ENCODE results near the gene ELOVL3. TPM values are rescaled to one million over a fixed set of nuclear protein-coding genes. Genes with fewer than 3 reads are reported as not detected.

The ELOVL3 gene
- total and polyA plus RNA-seq, 2 donors (not counting 3 experiments of a cell fraction or from before 2014, with no cell fraction given): not detected

DNA sequence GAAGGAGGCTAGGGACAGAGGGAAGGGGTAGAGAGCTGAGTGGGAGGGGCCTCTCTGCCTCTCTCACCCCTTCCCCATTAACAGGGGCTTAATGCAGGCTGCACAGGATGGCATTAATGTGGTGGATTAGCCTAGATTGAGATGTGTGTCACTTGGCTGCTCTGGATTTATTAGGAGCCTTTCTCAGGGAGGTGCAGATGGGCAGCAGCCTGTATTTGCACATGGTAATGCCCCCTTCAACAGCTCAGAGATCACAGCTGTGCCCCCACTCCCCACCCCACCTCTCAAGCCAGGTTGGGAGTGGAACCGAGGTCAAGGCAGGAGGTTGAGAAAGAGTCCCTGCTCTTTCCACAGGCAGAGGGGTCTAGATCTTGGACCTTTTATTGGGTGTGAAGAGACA, 7.9 kb downstream of the ELOVL3 start:
- Histone ChIP-seq H3K9me1 (replicated peaks; ENCODE audit: control insufficient read depth, extremely low read depth, insufficient read depth, low read length) (no peaks in the 10 kb centered on the region), H3K4me2 (ENCODE audit: insufficient read depth, low read length) (no peak overlapping the region), H3K4me3 (replicated peaks in 1 of 3; ENCODE audit: insufficient read depth in 1 of 3, low read depth in 1 of 3, low read length in 3 of 3) (no peak overlapping the region), H2AFZ (ENCODE audit: low read depth, low read length) (no peak overlapping the region), H3K27ac (ENCODE audit: insufficient read depth, low read depth, low read length) (no peak overlapping the region), H3K36me3 (ENCODE audit: control insufficient read depth in 2 of 2, extremely low read depth in 1 of 2, insufficient read depth in 2 of 2, low read length in 2 of 2) (no peaks in the 10 kb centered on the region), H3K9me3 (replicated peaks; ENCODE audit: control insufficient read depth, insufficient read depth, low read length) (no peaks in the 10 kb centered on the region), H3K4me1 (ENCODE audit: control insufficient read depth, extremely low read depth, insufficient read depth, low read length) (peaks cover 2% of the 10 kb centered on the region), H4K20me1 (replicated peaks; ENCODE audit: control insufficient read depth, extremely low read depth, insufficient read depth, low read length) (no peaks in the 10 kb centered on the region), H3K27me3 (ENCODE audit: control insufficient read depth in 2 of 2, insufficient read depth in 2 of 2, low read length in 2 of 2) (peaks cover 43 to 50% of the 10 kb centered on the region in 2 experiments), H3K9ac (replicated peaks; ENCODE audit: extremely low read depth, insufficient read depth, low read length) (no peak overlapping the region), H3K79me2 (ENCODE audit: control insufficient read depth, insufficient read depth, low read length) (no peaks in the 10 kb centered on the region)
- POLR2A ChIA-PET: no interaction called here
- TF ChIP-seq JUN (IDR thresholded peaks at IDR 0.05; ENCODE audit: borderline replicate concordance, insufficient read depth, insufficient read length, low read depth) (no peak), GATA2 (IDR thresholded peaks at IDR 0.05; ENCODE audit: insufficient read depth, insufficient read length, low read depth, low read length) (no peak), MAX (IDR thresholded peaks at IDR 0.05; ENCODE audit: insufficient read depth, insufficient read length) (no peak), FOS (IDR thresholded peaks at IDR 0.05; ENCODE audit: borderline replicate concordance, insufficient read depth, low read length) (no peak), CTCF (IDR thresholded peaks at IDR 0.05; ENCODE audit: extremely low read depth in 1 of 2, insufficient read depth in 1 of 2, low read depth in 1 of 2, low read length in 2 of 2) (no peak)
- intact Hi-C loops (cut with micrococcal nuclease): loop anchor here (5.0 kb wide), 1 partner anchor 348 kb away; no protein-coding TSS in a partner anchor
- CTCF ChIA-PET: interaction anchor here (1.2 to 17.3 kb wide), 6 partner anchors 14 to 163 kb away, joined by 3 to 1402 read pairs (median 4); partner anchors contain the start of gene NFKB2
- FAIRE-seq: no peak
- BruUV-seq (replicated peaks): no TSS peak
- dilution Hi-C loops (cut with MboI; ENCODE audit: extremely low pct_ligation_motif_present, low sequenced_read_pairs): loop anchor here (25.0 kb wide), 1 partner anchor 128 kb away; no protein-coding TSS in a partner anchor
- DNase-seq (ENCODE audit: low read depth, low spot score): no peak
